GM18907 (cell line): Measurements from ENCODE around the gene RBFOX2.

Experiments used
- ATAC-seq: cut with Tn5 transposase; IDR thresholded peaks from one replicate; pipeline ENCODE4 v1.9.1; 2021; ENCODE audit warnings: mild to moderate bottlenecking, moderate library complexity; ENCODE audit not compliant: unreplicated experiment

The RBFOX2 gene

DNA sequence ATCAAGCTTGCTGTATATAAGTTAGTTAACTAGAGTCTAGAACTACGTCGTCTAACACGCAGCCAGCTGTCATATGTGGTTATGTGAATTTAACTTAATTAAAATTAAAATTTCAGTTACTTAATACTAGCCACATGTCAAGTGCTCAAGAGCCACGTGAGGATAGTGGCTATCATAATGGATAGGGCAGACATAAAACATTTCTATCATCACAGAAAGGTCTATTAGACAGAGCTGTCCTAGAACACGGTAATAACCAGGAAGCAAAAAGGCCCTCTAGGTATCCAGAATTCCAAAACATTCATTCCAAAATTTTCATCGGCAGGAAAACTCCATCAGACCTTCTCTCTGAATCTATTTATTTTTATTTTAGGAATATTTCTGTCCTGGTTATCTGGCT, 123.9 kb downstream of the RBFOX2 start:
- ATAC-seq, result no peak

DNA sequence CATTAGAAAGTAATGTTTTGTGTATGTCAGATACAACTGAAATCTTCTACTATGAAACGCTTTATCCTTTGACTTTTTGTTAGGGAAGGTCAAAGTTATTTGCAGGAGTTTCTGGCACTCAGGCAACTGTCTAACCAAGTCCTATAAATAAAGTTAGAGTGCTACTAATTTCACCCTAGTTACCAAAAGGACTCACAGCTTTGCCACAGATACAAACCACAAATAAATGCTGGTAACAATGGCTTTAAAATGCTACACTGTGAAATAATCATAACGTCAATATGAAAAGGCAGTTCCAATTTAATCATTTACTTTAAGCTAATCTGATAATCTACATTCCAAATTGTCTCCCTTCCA, 124.3 kb downstream of the RBFOX2 start:
- no peak for ATAC-seq

DNA sequence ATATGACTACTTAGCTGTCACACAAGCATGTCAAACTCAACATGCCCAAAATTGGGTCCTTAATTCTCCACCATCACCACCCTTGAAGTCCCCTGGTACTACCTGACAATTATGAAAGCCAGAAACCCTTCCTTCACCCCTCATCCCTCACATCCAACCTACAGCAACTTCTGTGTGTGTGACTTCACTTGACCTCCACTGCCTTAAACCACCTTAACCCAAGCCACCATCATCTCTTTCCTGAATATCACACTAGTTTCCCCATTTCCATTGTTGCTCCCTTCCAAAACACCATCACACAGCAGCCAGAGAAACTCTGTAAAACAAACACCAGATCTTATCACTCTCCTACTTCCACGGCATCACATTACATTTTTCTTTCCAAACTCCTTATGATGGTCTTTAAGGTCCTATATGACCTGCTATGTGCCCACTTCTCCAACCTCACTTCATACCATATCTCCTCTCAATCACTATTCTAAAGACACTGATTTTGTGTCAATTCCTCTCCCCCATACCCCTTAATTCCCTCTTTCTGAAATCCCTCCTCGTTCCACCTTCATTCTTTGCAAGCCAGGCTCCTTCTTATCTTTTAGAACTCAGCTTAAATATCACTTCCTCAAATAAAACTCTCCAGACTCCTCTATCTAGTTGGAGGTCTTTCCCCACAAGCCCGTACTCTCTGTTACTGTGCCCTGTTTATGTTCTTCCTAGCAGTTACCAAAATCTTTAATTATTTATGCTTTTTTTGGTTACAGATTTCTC, 124.9 kb downstream of the RBFOX2 start:
- ATAC-seq, result no peak

DNA sequence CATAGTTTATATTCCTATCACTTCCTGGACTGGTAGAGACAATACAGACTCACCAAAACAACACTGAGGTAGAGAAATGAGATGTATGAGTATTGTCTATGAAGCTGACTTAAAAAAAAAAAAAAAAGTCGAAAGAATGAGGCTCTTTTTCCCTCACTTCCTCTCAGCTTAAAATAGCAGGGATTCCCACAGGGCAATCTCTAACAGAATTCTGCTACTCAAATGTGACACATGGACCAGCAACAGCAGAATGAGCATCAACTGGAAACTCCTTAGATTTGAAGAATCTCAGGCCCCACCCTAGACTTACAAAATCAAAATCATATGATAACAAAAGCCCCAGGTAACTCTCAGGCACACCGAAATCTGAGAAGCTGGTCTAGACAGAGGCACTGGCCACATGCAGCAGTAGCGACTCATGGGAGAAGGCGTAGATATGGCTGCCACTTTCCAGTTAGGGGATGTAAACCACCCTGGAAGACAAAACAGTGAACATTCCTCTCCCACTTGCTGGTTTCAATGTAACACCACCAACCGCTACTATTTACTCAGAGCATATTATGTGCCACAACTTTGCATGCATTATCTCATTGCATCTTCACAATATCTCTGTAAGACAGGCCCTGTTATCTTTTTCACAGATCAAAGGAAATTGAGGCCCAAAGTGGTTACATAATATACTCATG, 128.0 kb downstream of the RBFOX2 start:
- ATAC-seq, result no peak

DNA sequence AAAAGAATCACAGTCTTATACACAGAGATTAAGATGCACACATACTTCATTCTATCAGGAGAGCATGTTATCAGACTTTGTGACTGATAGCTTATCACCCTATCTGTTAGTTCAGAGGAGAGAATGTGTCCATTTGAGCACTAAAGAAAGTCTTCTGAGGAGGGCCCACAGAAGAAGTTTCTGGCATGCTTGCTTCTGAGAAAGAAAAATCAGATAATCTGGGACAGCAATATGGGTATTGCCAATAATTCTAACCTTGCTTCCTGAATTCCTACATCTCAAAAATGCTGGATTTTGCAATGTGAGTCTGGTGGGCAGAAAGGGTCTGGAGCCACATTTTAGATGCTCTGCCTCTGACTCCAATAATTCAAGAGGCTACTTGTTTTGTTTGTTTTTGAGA, 128.9 kb downstream of the RBFOX2 start:
- ATAC-seq, result no peak

DNA sequence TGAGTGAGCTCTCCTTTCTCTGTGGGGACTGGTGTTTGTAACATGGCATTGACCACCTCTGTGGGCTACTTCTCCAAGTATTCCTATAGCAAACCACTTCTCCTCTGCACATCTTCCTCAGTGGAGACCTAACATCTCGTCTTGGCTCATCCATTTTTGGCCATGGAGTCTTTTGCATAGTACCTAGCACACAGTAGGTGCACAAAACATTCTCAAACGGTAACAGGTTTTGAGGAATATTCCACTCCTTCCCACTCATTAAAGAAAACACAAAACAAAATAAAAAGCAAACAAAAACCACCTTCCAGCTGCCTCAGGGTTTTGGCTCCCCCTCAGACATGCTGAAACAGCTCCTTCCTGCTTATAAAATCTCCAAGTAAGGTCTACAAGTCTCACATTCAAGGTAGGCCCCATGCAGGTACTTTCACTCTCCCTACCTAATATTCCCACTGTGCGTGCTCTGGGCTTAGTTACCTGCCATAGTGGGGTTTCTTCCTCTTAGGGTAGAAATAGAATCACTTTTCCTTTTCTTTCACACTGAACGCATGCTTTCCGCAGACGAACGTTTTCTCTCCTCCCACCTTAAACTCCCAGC, 132.4 kb downstream of the RBFOX2 start:
- ATAC-seq, result no peak

DNA sequence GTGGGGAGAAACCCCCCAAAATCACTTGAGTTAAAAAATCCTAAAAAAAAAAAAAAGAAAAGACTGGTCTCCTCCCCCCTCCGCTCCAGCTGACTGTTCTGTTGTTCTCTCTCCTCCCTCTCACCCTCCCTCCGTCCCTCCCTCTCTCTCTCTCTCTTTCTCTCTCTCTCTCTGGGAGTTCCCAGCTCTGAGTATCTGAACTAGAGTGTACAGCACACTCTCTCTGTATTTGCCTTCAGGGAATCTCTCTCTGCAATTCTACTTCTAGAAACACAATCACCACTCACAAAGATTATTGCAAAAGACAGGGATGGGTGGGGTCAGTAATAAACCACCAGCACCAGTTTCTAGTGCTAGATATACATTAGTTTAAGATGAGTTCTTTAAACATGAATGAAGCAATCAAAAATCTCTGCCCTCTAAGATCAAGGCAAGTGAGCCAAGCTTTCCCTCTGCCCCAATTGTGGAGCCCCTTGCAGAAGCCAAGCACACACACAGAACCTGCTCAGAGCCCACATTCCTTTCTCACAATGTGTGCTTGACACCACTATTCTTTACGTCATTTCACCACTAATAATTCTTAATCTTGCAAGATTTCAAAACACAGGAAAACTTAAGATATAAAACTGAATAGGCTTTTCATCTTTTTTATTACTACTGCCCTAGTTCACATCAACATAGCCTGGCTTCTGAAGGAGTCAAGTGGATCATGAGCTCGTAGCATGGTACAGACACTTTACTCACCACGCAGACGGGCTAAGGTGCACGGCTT, 133.5 kb downstream of the RBFOX2 start:
- ATAC-seq, result no peak

DNA sequence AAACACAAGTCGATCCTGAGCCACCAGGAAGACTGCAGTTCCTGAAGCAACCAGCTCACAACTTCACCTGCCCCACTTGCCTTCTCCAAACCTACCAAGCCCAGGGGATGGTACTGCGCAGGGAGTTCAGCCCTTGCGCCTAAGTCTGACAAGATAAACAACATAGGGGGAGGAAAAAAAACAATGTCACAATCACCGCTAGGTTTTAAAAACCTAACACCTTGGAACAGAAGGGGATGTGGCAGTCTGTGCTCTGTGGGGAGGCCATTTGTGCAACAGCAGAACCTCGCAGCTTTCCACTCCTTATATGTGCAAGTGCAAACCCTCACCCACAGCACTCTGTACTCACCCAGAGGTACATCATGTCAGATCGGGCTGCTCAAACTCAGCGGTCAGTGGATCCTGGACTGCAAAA, 134.2 kb downstream of the RBFOX2 start:
- no peak for ATAC-seq

DNA sequence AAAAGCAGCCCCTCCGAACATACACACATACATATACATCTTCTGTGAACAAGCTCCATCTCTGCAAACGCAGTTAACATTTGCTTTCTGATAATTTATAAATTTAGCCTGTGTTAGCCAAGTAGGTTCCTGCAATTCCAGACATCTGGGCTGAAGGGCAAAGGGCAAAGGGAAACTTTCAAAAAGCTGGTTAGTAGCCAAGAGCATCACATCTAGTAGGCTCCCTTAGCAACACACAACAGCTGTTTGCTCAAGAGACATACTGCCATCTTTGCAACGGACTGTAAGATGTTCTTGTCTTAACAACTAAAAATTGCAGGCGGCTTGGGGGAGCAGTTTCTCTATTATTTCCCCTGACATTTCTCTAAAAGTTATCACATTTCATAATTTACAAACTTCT, 134.9 kb downstream of the RBFOX2 start:
- no peak for ATAC-seq

DNA sequence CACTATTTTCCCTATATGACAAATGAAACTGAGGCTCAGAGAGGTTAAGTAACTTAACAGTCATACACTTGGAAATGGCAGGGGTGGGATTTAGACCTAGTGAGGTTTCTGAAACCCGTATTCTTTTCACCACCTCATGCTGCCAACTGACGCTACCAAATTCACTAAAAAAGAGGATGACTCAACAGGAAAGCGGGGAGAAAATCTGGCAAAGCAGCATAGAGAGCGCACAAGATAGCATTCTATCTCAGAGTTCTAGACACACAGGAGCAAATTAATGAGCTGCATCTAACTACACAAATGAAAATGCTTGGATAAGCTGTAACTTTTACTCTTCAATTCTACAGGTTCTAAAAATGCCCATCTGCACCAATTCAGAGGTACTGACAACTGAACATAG, 136.4 kb downstream of the RBFOX2 start:
- ATAC-seq, result no peak

DNA sequence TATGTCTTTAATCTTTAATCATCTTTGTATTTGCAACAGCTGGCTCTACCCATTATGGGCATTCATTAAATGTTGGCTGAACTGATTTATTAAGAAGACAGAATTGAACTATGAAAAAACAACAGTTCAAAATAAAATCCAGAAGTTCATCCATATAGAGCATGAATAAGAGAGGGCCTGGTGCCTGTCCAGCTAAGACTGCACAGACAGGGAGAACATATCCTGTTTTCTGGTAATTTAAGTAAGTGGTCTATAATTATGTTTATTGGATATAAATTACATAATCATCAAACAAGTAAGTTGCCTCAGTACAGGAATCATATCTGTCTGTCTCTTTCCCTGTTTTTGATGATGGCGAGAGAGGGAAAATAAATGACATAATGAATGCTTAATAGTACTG, 137.2 kb downstream of the RBFOX2 start:
- no peak for ATAC-seq

DNA sequence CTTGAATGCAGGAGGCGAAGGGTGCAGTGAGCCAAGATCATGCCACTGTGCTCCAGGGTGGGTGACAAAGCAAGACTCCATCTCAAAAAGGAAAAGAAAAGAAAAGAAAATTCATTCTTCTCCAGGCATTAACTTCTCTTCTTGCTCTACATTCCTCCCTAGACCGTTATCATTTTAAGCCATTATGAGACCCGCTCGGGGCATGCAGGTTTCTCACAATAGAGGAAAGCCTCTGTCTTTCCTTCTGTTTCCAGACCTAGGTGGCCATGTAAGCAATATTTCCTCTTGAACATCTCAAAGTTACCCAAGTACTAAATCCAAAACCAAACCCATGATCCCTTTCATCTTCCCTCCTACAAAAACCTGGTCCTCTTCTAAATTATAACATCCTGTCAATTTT, 139.6 kb downstream of the RBFOX2 start:
- ATAC-seq, result no peak

DNA sequence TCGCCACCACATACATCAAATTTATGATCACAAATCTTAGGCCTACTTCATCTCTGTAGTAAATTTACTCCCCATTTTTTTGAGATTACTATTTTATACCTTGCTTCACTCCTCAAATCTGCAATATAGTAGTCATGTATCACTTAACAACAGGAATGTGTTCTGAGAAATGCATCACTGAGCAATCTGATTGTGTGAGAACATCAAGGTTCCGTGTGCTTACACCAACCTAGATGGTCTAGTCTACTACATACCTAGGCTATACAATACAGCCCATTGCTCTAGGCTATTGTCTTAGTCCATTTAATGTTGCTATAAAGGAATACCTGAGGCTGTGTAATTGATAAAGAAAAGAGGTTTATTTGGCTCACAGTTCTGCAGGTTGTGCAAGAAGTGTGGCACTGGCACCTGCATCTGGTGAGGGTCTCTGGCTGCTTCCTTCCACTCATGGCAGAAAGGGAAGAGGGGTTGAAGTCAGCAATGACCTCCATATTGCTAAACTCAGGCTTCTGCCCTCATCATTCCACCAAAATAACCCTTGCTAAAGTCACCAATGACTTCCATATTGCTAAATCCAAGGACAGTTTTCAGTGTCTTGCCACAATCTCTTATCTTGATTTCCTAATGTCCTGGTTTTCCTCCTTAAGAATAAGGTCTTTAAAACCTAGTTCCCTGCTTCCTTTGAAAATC, 140.3 kb downstream of the RBFOX2 start:
- ATAC-seq, result no peak

DNA sequence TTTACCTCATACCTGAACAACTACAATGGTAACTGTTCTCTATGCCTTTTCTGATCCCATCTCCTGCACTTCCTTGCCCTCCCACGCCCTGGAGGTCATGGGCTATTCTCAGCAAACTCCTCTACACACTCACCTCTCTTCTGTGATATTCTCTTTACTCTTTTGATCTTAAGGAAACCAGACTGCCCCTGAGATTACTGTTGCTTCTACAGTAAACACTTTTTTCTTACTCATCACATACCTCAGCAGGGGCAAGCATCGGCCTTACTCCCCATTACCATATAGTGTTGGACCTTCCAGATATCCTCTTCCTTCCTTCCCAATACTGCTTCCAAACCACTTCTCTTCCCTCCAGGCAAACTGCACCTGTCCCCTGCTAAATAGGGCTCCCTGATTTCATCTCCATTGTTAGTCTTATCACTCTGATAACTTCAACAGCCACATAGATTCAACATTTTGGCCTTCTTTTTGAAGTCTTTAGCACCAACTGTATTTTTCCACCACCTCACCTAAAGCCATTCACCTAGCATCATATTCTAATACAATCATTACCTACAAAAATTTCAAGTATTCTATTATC, 141.2 kb downstream of the RBFOX2 start:
- no peak for ATAC-seq

DNA sequence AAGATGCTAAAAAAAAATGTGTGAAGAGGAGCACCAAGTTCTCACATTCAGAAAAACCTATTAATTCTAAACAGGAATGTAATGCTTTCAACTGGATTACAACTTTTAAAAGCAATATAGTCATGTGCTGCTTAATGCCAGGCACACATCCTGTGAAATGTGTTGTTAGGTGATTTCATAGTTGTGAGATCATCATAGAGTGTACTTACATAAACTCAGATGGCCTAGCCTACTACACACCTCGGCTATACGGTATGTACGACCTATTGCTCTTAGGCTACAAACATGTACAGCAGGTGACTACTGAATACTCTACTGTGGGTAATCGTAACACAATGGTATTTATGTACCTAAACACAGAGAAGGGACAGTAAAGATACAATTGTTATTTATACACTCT, 142.3 kb downstream of the RBFOX2 start:
- ATAC-seq, result no peak

DNA sequence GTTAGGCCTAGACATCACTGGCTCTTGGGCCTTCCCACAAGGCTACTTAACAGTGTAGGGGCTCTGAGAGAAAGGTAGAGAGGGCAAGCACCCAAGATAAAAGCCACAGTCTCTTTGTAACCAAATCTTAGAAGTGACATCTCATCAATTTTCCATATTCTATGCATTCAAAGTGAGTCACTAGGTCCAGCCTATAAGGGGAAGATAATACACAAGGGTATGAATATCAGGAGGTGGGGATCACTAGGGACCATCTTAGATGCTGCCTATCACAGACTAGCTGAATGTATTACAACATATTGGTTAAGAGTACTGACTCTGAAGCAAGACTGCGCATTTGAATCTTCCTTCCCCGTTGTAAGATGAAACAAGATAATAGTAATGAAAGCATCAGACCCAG, 144.1 kb downstream of the RBFOX2 start:
- ATAC-seq, result no peak

DNA sequence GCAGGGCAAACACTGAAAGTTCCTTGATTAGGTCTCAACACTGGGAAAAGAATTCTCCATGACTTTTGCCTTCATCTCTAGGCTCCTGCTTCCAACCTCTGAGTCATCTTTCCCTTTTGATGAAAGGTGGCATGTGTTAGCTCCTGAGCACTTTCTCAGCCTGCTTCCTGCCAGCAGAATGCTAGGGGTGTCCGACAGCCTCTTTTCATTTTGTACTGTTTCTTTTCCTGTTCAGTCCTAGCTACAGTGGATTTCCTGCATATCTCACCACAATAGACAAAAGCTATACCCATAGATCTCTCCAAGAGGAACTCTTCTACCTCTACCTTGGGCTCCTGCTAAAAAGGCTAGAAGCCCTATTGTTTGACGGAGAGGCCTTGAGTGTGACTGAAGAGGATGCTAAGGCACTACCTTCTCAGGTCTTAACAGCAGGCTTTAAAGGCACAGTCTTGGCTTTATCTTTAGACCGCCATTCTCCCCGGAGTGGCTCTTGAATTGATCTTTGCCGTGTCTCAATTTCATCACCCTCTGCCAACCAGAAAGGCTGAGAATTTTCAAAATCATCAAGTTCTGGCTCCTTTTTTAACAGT, 145.5 kb downstream of the RBFOX2 start:
- no peak for ATAC-seq

DNA sequence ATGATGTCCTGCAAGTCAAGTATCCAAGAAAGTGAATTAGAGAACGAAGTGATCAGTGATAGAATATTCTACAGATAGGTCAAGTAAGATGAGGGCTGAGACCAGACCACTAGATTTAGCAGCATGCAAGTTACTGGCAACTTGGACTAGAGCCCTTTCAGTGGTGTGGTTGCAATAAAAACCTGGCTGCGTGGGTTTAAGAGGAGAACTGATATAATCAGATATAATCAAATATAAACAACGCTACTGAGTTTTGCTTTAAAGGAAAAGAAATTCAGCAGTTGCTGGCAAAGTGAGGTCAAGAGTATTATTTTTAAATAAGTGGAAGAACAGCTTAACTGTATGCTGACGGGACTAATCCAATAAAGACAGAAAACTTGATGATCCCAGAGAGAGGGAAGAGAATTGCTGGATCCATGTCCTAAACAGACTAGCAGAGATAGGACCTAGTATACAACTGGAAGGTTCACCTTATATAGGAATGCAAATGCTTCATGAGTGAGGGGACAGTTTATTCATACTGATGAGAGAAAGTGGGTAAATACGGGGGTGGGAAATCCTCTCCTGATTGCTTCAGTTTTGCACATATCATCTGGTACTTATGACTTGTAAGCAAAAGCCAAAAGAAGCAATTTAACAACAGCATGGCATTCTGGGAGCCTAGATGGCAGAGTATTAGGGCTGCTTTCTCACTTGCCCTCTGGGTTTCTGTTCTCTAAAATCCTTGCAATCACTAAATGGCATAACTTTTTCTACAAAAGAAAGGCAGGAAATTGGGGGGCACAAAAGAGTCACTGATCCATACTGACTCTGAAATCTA, 146.2 kb downstream of the RBFOX2 start:
- no peak for ATAC-seq

DNA sequence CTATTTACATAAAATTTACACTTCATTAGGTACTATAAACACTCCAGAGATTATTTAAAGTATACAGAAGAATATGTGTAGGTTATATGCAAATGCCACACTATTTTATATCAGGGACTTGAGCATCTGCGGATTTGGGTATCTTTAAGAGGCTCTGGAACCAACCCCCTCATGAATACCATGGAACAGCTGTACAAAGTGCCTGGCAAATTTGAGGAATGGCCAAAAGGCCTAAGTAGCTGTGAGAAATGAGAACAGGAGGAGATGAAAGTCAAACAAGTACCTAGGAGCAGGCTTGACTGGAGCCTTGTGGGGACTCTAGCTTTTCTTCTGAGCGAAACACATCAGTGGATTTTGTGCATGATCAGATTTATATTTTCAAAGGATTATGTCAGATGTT, 149.3 kb downstream of the RBFOX2 start:
- ATAC-seq, result no peak
